Fibroblast of mammary gland (primary cell): Measurements from ENCODE around the gene SPX.

Source experiments
- DNase-seq: peaks from one replicate; pipeline ENCODE4 v3.0.0-alpha.2; 2010; ENCODE audit warnings: low read depth
- H3K4me3 ChIP-seq: 2 replicates; pipeline ENCODE4 v1.5.1; 2011; ENCODE audit warnings: low read depth, mild to moderate bottlenecking, low read length, moderate library complexity; ENCODE audit not compliant: control insufficient read depth
- TF ChIP-seq, protein P1 (sequence below): conservative IDR thresholded peaks from 2 replicates; pipeline ENCODE4 v1.5.1; 2011; ENCODE audit warnings: low read depth, low read length, inconsistent platforms; ENCODE audit not compliant: control insufficient read depth, insufficient read depth

SPX gene

DNA sequence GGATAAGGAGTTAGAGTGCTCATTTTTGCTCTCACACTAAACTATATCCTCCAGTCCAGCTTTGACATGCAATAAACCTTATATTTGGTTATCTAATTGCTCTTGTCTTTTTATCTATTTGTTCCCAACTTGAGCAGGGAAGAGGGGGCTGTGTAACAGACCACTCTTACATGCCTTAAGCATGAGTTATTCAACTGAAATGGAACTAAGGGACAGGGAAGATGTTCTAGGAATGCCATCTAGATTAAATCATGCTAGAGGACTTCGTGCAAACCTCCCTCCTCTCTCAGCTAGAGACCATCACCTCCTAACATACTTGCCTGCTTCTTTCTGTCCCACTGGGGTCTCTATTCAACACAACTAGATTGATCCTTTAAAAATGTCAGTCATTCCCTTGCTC lies 20.6 kb downstream of the SPX start:
- TF ChIP-seq, protein P1, sequence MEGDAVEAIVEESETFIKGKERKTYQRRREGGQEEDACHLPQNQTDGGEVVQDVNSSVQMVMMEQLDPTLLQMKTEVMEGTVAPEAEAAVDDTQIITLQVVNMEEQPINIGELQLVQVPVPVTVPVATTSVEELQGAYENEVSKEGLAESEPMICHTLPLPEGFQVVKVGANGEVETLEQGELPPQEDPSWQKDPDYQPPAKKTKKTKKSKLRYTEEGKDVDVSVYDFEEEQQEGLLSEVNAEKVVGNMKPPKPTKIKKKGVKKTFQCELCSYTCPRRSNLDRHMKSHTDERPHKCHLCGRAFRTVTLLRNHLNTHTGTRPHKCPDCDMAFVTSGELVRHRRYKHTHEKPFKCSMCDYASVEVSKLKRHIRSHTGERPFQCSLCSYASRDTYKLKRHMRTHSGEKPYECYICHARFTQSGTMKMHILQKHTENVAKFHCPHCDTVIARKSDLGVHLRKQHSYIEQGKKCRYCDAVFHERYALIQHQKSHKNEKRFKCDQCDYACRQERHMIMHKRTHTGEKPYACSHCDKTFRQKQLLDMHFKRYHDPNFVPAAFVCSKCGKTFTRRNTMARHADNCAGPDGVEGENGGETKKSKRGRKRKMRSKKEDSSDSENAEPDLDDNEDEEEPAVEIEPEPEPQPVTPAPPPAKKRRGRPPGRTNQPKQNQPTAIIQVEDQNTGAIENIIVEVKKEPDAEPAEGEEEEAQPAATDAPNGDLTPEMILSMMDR, result no peak
- no peak overlapping the region for H3K4me3 ChIP-seq
- DNase-seq, result no peak

DNA sequence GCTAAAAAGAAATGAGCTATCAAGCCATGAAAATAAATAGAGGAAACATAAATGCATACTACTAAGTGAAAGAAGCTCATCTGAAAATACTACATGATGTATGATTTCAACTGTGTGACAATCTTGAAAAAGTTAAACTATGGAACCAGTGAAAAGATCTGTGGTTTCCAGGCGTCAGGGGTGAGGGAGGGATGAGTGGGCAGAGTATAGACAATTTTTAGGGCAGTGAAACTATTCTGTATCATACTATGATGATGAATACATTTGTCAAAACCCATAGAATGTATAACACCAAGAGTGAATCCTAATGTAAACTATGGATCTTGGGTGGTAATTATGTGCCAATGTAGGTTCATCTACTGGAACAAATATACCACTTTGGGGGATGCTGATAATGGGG lies 21.3 kb downstream of the SPX start:
- no peak for DNase-seq
- TF ChIP-seq, protein P1, result no peak
- H3K4me3 ChIP-seq, result no peak overlapping the region

DNA sequence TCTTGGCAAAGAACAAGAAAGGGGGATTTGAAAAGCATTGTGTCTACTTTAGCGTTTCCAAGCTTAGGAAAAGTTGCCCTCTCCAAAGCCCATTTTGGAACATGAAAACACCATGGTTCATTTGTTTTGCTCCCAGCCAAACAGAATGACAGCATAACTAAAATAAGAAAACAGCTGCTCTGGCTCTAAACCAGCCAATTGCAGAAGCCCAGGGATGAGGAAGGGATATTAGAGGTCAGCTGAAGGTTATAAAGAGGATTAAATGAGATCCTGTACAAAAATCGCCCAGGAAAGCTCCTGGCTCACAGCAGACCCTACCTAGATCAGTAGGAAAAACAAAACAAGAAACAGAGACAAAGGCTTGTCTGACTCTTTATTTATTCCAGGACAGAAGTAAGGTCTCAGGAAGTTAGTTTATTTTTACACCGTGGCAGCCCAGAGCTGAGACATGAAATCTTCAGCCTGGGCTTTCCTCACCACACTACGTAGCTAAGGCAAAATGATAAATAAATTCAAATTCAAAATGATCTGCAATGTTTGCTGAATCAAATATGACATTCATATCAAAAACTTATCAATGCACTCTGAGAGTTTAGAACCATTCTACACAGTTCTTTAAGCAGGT lies 25.9 kb downstream of the SPX start:
- H3K4me3 ChIP-seq, result no peak overlapping the region
- no peak for DNase-seq
- TF ChIP-seq, protein P1, result no peak

DNA sequence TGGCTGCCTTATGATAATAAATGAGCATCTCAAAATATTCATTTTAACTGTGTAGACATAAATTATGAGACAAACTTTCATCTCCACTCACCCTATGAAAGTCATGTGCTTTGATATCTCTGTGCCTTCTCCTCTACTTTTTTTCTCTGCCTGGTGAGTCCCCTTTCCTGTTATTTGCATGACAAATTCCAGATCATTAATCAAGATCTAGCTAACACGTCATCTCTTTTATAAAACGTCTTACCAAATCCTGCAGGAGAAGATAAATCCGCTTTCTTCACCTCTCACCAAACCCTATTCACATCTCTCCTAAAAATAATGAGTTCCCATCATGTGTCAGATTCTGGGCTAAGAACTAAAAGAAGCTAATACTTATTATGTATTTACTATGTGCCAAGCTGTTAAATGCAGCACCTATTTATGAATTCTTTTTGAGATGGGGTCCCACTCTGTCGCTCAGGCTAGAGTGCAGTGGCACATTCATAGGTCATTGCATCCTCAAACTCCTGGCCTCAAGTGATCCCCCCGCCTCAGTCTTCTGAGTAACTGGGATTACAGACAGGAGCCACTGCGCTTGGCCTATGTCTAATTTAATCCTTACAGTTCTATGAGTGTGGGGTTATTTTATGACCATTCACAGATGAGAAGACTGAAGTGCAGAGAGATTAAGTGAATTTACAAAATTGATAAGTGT lies 26.7 kb downstream of the SPX start:
- no peak for DNase-seq
- no peak overlapping the region for H3K4me3 ChIP-seq
- TF ChIP-seq, protein P1, result no peak

GRCh38 chr12:21553329-21553675 lies 27.2 kb downstream of the SPX start:
- TF ChIP-seq, protein P1, result no peak
- no peak for DNase-seq
- H3K4me3 ChIP-seq, result no peak overlapping the region

GRCh38 chr12:21558100-21558679 lies 32.1 kb downstream of the SPX start:
- H3K4me3 ChIP-seq, result no peak overlapping the region
- TF ChIP-seq, protein P1, result no peak
- no peak for DNase-seq
